Hepatocyte (in vitro differentiated cells): ENCODE data around the gene MYOT.

Source experiments
- CTCF ChIP-seq: fragments of 200-600 bp; sonication (generic); IDR thresholded peaks from 2 replicates; pipeline ENCODE4 v1.5.1; 2016; ENCODE audit warnings: antibody characterized with exemption, mild to moderate bottlenecking; ENCODE audit not compliant: poor library complexity
- EZH2 ChIP-seq: fragments of 200-600 bp; sonication (generic); IDR thresholded peaks from 2 replicates; pipeline ENCODE4 v1.6.1; 2016; ENCODE audit warnings: antibody characterized with exemption, mild to moderate bottlenecking, borderline replicate concordance

GRCh38 chr5:137896560-137896959 is 28.9 kb downstream of the MYOT start:
- no peak for TF ChIP-seq CTCF
- no peak for TF ChIP-seq EZH2
